ENCODE data around the gene HOXB2. TPM values are rescaled to one million over a fixed set of nuclear protein-coding genes. Genes with fewer than 3 reads are reported as not detected.

The HOXB2 gene
- total and polyA plus RNA-seq, 2 experiments from 2014 or later, result not detected

DNA sequence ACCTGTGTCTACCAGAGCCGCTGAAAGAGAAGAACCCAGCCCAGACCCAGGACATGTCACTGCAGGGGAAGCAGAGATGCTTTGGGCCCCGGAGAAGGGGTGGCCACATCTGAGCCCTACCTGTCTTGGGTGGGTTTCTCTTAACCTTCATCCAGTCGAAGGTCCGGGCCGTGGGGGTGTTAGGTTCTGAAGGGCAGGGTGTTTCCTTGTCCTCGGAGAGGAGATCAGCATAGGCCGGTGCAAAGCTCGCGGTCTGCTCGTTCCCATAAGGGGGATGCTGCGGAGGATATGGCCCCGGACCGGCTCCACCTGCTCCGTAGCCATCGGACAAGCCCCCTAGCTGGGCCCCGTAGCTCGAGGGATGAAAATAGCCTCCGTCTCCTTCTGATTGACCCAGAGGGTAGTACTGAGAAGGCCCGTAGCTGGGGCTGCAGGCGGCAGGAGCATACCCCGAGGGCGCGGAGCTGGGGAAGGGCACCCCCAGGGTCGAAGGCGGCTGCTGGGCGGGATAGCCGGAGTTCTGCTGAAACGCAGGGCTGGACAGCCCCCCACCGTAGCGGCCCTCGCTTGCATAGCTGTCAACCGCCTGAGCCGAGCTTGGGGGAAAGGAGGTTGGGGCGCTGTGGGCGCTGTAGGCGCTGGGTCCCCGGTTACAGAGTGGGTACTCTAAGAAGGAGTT, 14.6 kb downstream of the HOXB2 start:
- H3K79me2 ChIP-seq (replicated peaks; ENCODE audit: insufficient read depth), result no peaks in the 10 kb centered on the region
- no peak overlapping the region for H2AFZ ChIP-seq
- H3K27me3 ChIP-seq (ENCODE audit: insufficient read depth), result peaks cover 98% of the 10 kb centered on the region
- Mint-ChIP-seq H3K4me3 (peak overlapping the region; percentile 55), H3K9me3 (no peaks in the 10 kb centered on the region; the same call in 2 of the 3 replicates), H3K4me1 (peaks cover 64% of the 10 kb centered on the region), H3K27ac (no peak overlapping the region), H3K36me3 (ENCODE audit: low read depth) (no peaks in the 10 kb centered on the region), H3K27me3 (ENCODE audit: insufficient read depth, low read depth, poor library complexity) (peaks cover 92% of the 10 kb centered on the region)
- H4K20me1 ChIP-seq (replicated peaks; ENCODE audit: insufficient read depth), result 0 out of 2 replicates have a peak, but pooled peaks cover 4% of the 10 kb centered on the region
- peak overlapping the region; percentile 66 for H3K4me2 ChIP-seq
- DNase-seq (ENCODE audit: low spot score) (no peak), ATAC-seq (peak; percentile 7)
- H3F3A ChIP-seq (replicated peaks; ENCODE audit: low read depth), result peaks cover 32% of the 10 kb centered on the region
- H3K4me3 ChIP-seq, result peak overlapping the region; percentile 48
- no peaks in the 10 kb centered on the region for H3K36me3 ChIP-seq (ENCODE audit: insufficient read depth)
- TF ChIP-seq EZH2 (IDR thresholded peaks at IDR 0.05; ENCODE audit: low read depth, unreplicated experiment) (peak; percentile 64), NANOG (IDR thresholded peaks at IDR 0.05; ENCODE audit: borderline replicate concordance) (no peak)
- H3K27ac ChIP-seq (ENCODE audit: low read depth), result no peak overlapping the region
- peaks cover 62% of the 10 kb centered on the region for H3K4me1 ChIP-seq (ENCODE audit: insufficient read depth)
- H3K9me2 ChIP-seq (ENCODE audit: insufficient read depth), result no peaks in the 10 kb centered on the region

DNA sequence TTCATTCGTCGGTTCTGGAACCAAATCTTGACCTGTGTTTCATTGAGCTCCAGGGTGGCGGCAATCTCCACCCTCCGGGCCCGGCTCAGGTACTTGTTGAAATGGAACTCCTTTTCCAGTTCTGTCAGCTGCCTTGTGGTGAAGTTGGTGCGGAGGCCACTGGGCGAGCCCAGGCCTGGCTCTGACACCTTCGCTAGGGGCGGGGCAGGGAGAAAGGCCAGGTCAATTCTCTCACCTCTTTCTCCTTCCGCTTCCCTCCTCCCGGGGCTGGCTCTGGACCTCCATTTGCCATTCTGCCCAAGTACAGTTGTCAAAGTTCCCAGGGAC, 15.3 kb downstream of the HOXB2 start:
- no peaks in the 10 kb centered on the region for H3K9me2 ChIP-seq (ENCODE audit: insufficient read depth)
- H4K20me1 ChIP-seq (replicated peaks; ENCODE audit: insufficient read depth), result 0 out of 2 replicates have a peak, but pooled peaks cover 4% of the 10 kb centered on the region
- H3K79me2 ChIP-seq (replicated peaks; ENCODE audit: insufficient read depth), result no peaks in the 10 kb centered on the region
- Mint-ChIP-seq H3K27ac (no peak overlapping the region), H3K4me1 (peaks cover 64% of the 10 kb centered on the region), H3K27me3 (ENCODE audit: insufficient read depth, low read depth, poor library complexity) (peaks cover 98% of the 10 kb centered on the region), H3K4me3 (no peak overlapping the region), H3K36me3 (ENCODE audit: low read depth) (no peaks in the 10 kb centered on the region), H3K9me3 (no peaks in the 10 kb centered on the region; the same call in 2 of the 3 replicates)
- peaks cover 32% of the 10 kb centered on the region for H3F3A ChIP-seq (replicated peaks; ENCODE audit: low read depth)
- ATAC-seq (peak; percentile 6), DNase-seq (ENCODE audit: low spot score) (no peak)
- peak overlapping the region; percentile 48 for H3K4me3 ChIP-seq
- no peak overlapping the region for H2AFZ ChIP-seq
- H3K27me3 ChIP-seq (ENCODE audit: insufficient read depth), result peaks cover 100% of the 10 kb centered on the region
- H3K4me2 ChIP-seq, result peak overlapping the region; percentile 66; the same call in 1 of the 2 replicates
- no peak overlapping the region for H3K27ac ChIP-seq (ENCODE audit: low read depth)
- H3K4me1 ChIP-seq (ENCODE audit: insufficient read depth), result peaks cover 62% of the 10 kb centered on the region
- H3K36me3 ChIP-seq (ENCODE audit: insufficient read depth), result no peaks in the 10 kb centered on the region
- TF ChIP-seq, protein P1, sequence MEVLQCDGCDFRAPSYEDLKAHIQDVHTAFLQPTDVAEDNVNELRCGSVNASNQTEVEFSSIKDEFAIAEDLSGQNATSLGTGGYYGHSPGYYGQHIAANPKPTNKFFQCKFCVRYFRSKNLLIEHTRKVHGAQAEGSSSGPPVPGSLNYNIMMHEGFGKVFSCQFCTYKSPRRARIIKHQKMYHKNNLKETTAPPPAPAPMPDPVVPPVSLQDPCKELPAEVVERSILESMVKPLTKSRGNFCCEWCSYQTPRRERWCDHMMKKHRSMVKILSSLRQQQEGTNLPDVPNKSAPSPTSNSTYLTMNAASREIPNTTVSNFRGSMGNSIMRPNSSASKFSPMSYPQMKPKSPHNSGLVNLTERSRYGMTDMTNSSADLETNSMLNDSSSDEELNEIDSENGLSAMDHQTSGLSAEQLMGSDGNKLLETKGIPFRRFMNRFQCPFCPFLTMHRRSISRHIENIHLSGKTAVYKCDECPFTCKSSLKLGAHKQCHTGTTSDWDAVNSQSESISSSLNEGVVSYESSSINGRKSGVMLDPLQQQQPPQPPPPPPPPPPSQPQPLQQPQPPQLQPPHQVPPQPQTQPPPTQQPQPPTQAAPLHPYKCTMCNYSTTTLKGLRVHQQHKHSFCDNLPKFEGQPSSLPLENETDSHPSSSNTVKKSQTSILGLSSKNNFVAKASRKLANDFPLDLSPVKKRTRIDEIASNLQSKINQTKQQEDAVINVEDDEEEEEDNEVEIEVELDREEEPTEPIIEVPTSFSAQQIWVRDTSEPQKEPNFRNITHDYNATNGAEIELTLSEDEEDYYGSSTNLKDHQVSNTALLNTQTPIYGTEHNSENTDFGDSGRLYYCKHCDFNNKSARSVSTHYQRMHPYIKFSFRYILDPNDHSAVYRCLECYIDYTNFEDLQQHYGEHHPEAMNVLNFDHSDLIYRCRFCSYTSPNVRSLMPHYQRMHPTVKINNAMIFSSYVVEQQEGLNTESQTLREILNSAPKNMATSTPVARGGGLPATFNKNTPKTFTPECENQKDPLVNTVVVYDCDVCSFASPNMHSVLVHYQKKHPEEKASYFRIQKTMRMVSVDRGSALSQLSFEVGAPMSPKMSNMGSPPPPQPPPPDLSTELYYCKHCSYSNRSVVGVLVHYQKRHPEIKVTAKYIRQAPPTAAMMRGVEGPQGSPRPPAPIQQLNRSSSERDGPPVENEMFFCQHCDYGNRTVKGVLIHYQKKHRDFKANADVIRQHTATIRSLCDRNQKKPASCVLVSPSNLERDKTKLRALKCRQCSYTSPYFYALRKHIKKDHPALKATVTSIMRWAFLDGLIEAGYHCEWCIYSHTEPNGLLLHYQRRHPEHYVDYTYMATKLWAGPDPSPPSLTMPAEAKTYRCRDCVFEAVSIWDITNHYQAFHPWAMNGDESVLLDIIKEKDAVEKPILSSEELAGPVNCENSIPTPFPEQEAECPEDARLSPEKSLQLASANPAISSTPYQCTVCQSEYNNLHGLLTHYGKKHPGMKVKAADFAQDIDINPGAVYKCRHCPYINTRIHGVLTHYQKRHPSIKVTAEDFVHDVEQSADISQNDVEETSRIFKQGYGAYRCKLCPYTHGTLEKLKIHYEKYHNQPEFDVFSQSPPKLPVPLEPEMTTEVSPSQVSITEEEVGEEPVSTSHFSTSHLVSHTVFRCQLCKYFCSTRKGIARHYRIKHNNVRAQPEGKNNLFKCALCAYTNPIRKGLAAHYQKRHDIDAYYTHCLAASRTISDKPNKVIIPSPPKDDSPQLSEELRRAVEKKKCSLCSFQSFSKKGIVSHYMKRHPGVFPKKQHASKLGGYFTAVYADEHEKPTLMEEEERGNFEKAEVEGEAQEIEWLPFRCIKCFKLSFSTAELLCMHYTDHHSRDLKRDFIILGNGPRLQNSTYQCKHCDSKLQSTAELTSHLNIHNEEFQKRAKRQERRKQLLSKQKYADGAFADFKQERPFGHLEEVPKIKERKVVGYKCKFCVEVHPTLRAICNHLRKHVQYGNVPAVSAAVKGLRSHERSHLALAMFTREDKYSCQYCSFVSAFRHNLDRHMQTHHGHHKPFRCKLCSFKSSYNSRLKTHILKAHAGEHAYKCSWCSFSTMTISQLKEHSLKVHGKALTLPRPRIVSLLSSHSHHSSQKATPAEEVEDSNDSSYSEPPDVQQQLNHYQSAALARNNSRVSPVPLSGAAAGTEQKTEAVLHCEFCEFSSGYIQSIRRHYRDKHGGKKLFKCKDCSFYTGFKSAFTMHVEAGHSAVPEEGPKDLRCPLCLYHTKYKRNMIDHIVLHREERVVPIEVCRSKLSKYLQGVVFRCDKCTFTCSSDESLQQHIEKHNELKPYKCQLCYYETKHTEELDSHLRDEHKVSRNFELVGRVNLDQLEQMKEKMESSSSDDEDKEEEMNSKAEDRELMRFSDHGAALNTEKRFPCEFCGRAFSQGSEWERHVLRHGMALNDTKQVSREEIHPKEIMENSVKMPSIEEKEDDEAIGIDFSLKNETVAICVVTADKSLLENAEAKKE (CRISPR knock-in tag; IDR thresholded peaks at IDR 0.05), result no peak
- TF ChIP-seq EZH2 (IDR thresholded peaks at IDR 0.05; ENCODE audit: low read depth, unreplicated experiment) (no peak), POLR2AphosphoS5 (IDR thresholded peaks at IDR 0.05; ENCODE audit: low read depth) (no peak), CREB1 (CRISPR knock-in tag; IDR thresholded peaks at IDR 0.05; ENCODE audit: low read depth) (no peak), EZH2phosphoT487 (IDR thresholded peaks at IDR 0.05; ENCODE audit: unreplicated experiment) (no peak), JUNB (IDR thresholded peaks at IDR 0.05; ENCODE audit: unreplicated experiment) (no peak), STAT1 (IDR thresholded peaks at IDR 0.05; ENCODE audit: unreplicated experiment) (no peak)
- TF ChIP-seq, protein P2, sequence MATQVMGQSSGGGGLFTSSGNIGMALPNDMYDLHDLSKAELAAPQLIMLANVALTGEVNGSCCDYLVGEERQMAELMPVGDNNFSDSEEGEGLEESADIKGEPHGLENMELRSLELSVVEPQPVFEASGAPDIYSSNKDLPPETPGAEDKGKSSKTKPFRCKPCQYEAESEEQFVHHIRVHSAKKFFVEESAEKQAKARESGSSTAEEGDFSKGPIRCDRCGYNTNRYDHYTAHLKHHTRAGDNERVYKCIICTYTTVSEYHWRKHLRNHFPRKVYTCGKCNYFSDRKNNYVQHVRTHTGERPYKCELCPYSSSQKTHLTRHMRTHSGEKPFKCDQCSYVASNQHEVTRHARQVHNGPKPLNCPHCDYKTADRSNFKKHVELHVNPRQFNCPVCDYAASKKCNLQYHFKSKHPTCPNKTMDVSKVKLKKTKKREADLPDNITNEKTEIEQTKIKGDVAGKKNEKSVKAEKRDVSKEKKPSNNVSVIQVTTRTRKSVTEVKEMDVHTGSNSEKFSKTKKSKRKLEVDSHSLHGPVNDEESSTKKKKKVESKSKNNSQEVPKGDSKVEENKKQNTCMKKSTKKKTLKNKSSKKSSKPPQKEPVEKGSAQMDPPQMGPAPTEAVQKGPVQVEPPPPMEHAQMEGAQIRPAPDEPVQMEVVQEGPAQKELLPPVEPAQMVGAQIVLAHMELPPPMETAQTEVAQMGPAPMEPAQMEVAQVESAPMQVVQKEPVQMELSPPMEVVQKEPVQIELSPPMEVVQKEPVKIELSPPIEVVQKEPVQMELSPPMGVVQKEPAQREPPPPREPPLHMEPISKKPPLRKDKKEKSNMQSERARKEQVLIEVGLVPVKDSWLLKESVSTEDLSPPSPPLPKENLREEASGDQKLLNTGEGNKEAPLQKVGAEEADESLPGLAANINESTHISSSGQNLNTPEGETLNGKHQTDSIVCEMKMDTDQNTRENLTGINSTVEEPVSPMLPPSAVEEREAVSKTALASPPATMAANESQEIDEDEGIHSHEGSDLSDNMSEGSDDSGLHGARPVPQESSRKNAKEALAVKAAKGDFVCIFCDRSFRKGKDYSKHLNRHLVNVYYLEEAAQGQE (IDR thresholded peaks at IDR 0.05; ENCODE audit: unreplicated experiment), result no peak
- TF ChIP-seq, protein P3, sequence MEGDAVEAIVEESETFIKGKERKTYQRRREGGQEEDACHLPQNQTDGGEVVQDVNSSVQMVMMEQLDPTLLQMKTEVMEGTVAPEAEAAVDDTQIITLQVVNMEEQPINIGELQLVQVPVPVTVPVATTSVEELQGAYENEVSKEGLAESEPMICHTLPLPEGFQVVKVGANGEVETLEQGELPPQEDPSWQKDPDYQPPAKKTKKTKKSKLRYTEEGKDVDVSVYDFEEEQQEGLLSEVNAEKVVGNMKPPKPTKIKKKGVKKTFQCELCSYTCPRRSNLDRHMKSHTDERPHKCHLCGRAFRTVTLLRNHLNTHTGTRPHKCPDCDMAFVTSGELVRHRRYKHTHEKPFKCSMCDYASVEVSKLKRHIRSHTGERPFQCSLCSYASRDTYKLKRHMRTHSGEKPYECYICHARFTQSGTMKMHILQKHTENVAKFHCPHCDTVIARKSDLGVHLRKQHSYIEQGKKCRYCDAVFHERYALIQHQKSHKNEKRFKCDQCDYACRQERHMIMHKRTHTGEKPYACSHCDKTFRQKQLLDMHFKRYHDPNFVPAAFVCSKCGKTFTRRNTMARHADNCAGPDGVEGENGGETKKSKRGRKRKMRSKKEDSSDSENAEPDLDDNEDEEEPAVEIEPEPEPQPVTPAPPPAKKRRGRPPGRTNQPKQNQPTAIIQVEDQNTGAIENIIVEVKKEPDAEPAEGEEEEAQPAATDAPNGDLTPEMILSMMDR (conservative IDR thresholded peaks at IDR 0.05; ENCODE audit: low read depth in 2 of 2), result no peak

Measured in GM23338 (cell line).